Astrocyte (in vitro differentiated cells and primary cell): Measurements from ENCODE around the gene CMTM7.

Experiments used
- EZH2 ChIP-seq: IDR thresholded peaks from 2 replicates; pipeline ENCODE4 v1.6.1; 2012; ENCODE audit warnings: mild to moderate bottlenecking, low read length, inconsistent platforms; ENCODE audit not compliant: insufficient read depth
- TF ChIP-seq, protein P1 (sequence below): IDR thresholded peaks from 2 replicates; pipeline ENCODE4 v1.5.1; 2011; ENCODE audit warnings: low read depth, mild to moderate bottlenecking, inconsistent platforms, low read length, moderate library complexity; ENCODE audit not compliant: insufficient read depth

DNA sequence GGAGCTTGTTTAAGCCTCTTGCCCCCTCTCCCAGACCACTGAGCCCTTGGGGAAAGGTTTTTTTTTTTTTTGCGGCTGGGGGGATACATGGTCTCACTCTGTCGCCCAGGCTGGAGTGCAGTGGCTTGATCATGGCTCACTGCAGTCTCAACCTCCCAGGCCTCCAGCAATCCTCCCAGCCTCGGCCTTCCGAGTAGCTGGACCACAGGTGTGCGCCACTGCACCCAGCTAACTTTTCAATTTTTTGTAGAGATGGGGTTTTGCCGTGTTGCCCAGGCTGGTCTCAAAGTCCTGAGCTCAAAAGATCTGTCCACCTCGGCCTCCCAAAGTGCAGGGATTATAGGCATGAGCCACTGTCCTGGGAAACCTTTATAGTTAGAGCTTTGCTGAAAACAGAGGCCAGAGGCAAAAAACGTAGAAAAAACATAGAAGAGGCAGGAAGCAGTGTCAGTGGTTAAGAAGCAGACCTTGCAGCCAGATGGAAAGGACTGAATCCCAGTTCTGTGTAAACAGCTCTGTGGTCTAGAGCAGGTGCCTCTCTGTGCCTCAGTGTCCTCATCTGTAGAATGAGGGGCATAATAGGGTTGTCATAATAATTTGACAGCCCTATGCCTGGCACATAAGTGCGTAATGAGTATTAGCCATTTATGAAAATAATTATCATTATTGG lies 33.1 kb downstream of the CMTM7 start:
- TF ChIP-seq, protein P1, sequence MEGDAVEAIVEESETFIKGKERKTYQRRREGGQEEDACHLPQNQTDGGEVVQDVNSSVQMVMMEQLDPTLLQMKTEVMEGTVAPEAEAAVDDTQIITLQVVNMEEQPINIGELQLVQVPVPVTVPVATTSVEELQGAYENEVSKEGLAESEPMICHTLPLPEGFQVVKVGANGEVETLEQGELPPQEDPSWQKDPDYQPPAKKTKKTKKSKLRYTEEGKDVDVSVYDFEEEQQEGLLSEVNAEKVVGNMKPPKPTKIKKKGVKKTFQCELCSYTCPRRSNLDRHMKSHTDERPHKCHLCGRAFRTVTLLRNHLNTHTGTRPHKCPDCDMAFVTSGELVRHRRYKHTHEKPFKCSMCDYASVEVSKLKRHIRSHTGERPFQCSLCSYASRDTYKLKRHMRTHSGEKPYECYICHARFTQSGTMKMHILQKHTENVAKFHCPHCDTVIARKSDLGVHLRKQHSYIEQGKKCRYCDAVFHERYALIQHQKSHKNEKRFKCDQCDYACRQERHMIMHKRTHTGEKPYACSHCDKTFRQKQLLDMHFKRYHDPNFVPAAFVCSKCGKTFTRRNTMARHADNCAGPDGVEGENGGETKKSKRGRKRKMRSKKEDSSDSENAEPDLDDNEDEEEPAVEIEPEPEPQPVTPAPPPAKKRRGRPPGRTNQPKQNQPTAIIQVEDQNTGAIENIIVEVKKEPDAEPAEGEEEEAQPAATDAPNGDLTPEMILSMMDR = no peak
- no peak for TF ChIP-seq EZH2
